PC-3 (cell line): ENCODE measurements around the gene TNP2.

Experiments used
- CTCF ChIP-seq: fragments of 300-600 bp; sonication (generic); conservative IDR thresholded peaks from 2 replicates; pipeline ENCODE4 v1.5.1; 2017; ENCODE audit warnings: antibody characterized with exemption, low read depth, mild to moderate bottlenecking, low read length
- EZH2 ChIP-seq: fragments of 300-600 bp; sonication (generic); IDR thresholded peaks from one replicate; pipeline ENCODE4 v1.6.1; 2017; ENCODE audit warnings: antibody characterized with exemption, mild to moderate bottlenecking, low read length; ENCODE audit not compliant: unreplicated experiment
- EZH2phosphoT487 ChIP-seq: fragments of 300-600 bp; sonication (generic); IDR thresholded peaks from 2 replicates; pipeline ENCODE4 v1.6.1; 2018; ENCODE audit warnings: mild to moderate bottlenecking, antibody characterized with exemption, low read length, borderline replicate concordance

DNA sequence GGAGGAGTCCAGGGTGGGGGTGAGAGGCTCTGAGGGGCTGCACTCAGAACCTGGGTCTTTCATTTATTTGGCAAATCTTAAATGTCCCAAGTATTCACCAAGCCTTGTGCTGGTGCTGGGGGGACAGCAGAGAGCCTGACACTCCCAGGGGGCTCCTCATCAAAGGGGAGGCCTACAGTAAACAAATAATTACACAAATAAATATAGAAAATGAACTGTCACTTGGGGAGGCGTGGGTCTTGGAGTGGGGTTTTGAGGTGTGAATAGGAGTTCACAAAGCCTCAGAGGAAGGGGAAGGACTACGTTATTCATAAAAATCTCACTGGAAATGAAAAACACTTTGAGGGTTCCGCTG, 27.2 kb upstream of the TNP2 start:
- TF ChIP-seq CTCF (no peak), EZH2 (no peak), EZH2phosphoT487 (no peak)
